SU-DHL-6 (cell line): ENCODE data around the gene SDF2L1.

Experiments
- H2AFZ ChIP-seq: fragments of 200-600 bp; sonication (generic); 2 replicates; pipeline ENCODE4 v1.6.1; 2014; ENCODE audit warnings: low read depth, mild to moderate bottlenecking, moderate library complexity, mixed read lengths, antibody characterized with exemption, low read length; ENCODE audit not compliant: severe bottlenecking
- H3F3A ChIP-seq: fragments of 200-600 bp; shearing (Covaris generic); 2 replicates; pipeline ENCODE4 v1.6.0; 2016; ENCODE audit warnings: antibody characterized with exemption, mild to moderate bottlenecking; ENCODE audit not compliant: insufficient read depth
- H3K27ac ChIP-seq: fragments of 200-600 bp; sonication (generic); 2 replicates; pipeline ENCODE4 v1.5.1; 2016; ENCODE audit warnings: low read depth, mild to moderate bottlenecking, low read length, moderate library complexity, mixed read lengths
- H3K27me3 ChIP-seq: fragments of 200-600 bp; sonication (generic), shearing (Covaris generic); 2 replicates; pipeline ENCODE4 v1.6.0; 2014; ENCODE audit warnings: mild to moderate bottlenecking, low read length
- H3K36me3 ChIP-seq: fragments of 200-600 bp; sonication (generic); 2 replicates; pipeline ENCODE4 v1.6.1; 2014; ENCODE audit warnings: mild to moderate bottlenecking, low read length, mixed read lengths
- H3K4me2 ChIP-seq: fragments of 300-600, 200-600 bp; shearing (Covaris generic), sonication (generic); 2 replicates; pipeline ENCODE4 v1.6.0; 2014; ENCODE audit warnings: low read length, low read depth, mild to moderate bottlenecking; ENCODE audit not compliant: poor library complexity, severe bottlenecking
- H3K4me3 ChIP-seq: fragments of 200-600 bp; sonication (generic); 2 replicates; pipeline ENCODE4 v1.5.1; 2014; ENCODE audit warnings: antibody characterized with exemption, low read length, mild to moderate bottlenecking, mixed read lengths; ENCODE audit not compliant: insufficient read depth, poor library complexity, severe bottlenecking
- H3K79me2 ChIP-seq: fragments of 200-600 bp; sonication (generic); 2 replicates; pipeline ENCODE4 v1.6.1; 2014; ENCODE audit warnings: mild to moderate bottlenecking, low read length, moderate library complexity; ENCODE audit not compliant: insufficient read depth
- H3K9ac ChIP-seq: fragments of 200-600 bp; sonication (generic); 2 replicates; pipeline ENCODE4 v1.7.0; 2014; ENCODE audit warnings: mild to moderate bottlenecking, low read length
- H3K9me2 ChIP-seq: fragments of 200-600 bp; sonication (generic); replicated peaks from 2 replicates; pipeline ENCODE4 v1.6.1; 2014; ENCODE audit warnings: low read length; ENCODE audit not compliant: insufficient read depth
- H3K9me3 ChIP-seq: fragments of 200-600 bp; sonication (generic); 2 replicates; pipeline ENCODE4 v1.6.1; 2014; ENCODE audit warnings: low read length, mixed read lengths; ENCODE audit not compliant: insufficient read depth
- H4K20me1 ChIP-seq: fragments of 200-600 bp; sonication (generic); 2 replicates; pipeline ENCODE4 v1.6.1; 2014; ENCODE audit warnings: low read depth, mild to moderate bottlenecking, antibody characterized with exemption, low read length, moderate library complexity, mixed read lengths
- EZH2phosphoT487 ChIP-seq: fragments of 200-600 bp; sonication (generic), shearing (Covaris generic); conservative IDR thresholded peaks from 2 replicates; pipeline ENCODE4 v1.6.1; 2018; ENCODE audit warnings: mild to moderate bottlenecking, antibody characterized with exemption, low read length, moderate library complexity, mixed read lengths
- TF ChIP-seq, protein P1 (sequence below): fragments of 200-600 bp; sonication (generic); IDR thresholded peaks from one replicate; pipeline ENCODE4 v1.5.1; 2017; ENCODE audit warnings: antibody characterized with exemption, mild to moderate bottlenecking, low read length, moderate library complexity; ENCODE audit not compliant: insufficient read depth, poor library complexity, severe bottlenecking

The SDF2L1 gene

DNA sequence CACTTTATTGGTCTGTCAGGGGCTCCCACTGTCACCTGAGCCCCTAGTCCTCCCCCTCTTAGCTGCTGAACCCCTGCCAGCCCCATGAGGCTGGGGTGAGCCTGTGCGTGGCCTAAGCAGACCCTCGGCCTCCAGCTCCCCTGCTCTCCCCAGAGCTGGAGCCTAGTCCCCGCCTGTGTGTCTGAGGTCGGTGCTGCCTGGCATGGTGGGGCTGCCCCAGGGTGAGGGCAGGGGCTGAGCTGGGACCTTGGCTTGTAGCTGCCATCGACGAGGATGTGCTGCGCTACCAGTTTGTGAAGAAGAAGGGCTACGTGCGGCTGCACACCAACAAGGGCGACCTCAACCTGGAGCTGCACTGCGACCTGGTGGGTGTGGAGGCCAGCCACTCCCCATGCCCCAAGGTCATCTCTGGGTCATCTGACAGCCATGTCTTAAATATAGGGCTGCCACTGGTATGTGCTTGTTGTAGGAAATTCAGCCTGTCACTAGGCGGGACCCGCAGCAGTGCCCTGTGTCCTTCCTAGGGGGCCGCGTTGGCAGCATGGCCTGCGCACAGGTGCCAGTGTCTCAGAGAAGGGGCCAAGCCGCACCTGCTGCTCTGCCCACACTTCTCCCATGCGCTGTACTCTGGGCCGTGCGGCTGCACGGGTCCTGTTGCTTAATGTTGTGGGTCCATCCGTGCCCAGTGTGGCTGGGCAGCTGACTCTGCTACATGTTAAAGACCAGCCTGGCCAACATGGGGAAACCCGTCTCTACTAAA, 44.7 kb downstream of the SDF2L1 start:
- Histone ChIP-seq H3K4me3 (no peak overlapping the region), H3K9ac (no peak overlapping the region), H3K27ac (no peak overlapping the region), H3F3A (no peaks in the 10 kb centered on the region), H3K9me2 (no peaks in the 10 kb centered on the region), H3K4me2 (no peak overlapping the region), H3K9me3 (no peaks in the 10 kb centered on the region), H3K36me3 (no peaks in the 10 kb centered on the region), H3K27me3 (no peaks in the 10 kb centered on the region), H3K79me2 (no peaks in the 10 kb centered on the region), H4K20me1 (no peaks in the 10 kb centered on the region), H2AFZ (no peak overlapping the region)
- TF ChIP-seq, protein P1, sequence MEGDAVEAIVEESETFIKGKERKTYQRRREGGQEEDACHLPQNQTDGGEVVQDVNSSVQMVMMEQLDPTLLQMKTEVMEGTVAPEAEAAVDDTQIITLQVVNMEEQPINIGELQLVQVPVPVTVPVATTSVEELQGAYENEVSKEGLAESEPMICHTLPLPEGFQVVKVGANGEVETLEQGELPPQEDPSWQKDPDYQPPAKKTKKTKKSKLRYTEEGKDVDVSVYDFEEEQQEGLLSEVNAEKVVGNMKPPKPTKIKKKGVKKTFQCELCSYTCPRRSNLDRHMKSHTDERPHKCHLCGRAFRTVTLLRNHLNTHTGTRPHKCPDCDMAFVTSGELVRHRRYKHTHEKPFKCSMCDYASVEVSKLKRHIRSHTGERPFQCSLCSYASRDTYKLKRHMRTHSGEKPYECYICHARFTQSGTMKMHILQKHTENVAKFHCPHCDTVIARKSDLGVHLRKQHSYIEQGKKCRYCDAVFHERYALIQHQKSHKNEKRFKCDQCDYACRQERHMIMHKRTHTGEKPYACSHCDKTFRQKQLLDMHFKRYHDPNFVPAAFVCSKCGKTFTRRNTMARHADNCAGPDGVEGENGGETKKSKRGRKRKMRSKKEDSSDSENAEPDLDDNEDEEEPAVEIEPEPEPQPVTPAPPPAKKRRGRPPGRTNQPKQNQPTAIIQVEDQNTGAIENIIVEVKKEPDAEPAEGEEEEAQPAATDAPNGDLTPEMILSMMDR: no peak
- TF ChIP-seq EZH2phosphoT487: no peak

GRCh38 chr22:21687685-21688259, 45.7 kb downstream of the SDF2L1 start:
- no peaks in the 10 kb centered on the region for H3K27me3 ChIP-seq
- TF ChIP-seq, protein P1: no peak
- no peak for TF ChIP-seq EZH2phosphoT487
- no peaks in the 10 kb centered on the region for H3K9me3 ChIP-seq
- H3F3A ChIP-seq: no peaks in the 10 kb centered on the region
- H3K9me2 ChIP-seq: no peaks in the 10 kb centered on the region
- H3K36me3 ChIP-seq: no peaks in the 10 kb centered on the region
- no peak overlapping the region for H3K4me3 ChIP-seq
- H3K9ac ChIP-seq: no peak overlapping the region
- no peak overlapping the region for H3K27ac ChIP-seq
- H3K79me2 ChIP-seq: no peaks in the 10 kb centered on the region
- no peak overlapping the region for H2AFZ ChIP-seq
- no peak overlapping the region for H3K4me2 ChIP-seq
- no peaks in the 10 kb centered on the region for H4K20me1 ChIP-seq

DNA sequence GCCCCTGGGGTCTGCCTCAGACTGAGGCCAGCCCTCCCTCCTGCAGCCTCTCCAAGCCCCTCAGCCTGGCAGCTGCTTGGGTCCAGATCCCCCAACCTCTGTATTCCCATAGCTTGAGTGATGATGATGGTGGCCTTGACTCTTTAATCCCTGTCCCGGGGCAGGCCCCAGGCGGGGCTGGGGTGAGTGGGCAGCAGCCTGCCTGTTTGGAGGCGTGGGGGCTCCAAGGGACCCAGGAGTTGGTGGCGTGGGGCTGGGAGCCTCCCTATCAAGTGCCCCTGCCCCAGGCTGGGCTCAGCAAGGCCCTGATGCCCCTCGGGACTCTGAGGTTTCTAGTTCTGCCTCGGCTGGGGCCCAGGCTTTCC, 46.2 kb downstream of the SDF2L1 start:
- H3K9ac ChIP-seq: no peak overlapping the region
- H3K9me2 ChIP-seq: no peaks in the 10 kb centered on the region
- H4K20me1 ChIP-seq: no peaks in the 10 kb centered on the region
- no peak overlapping the region for H3K4me3 ChIP-seq
- H3K36me3 ChIP-seq: no peaks in the 10 kb centered on the region
- H3K27ac ChIP-seq: no peak overlapping the region
- H3K79me2 ChIP-seq: no peaks in the 10 kb centered on the region
- no peaks in the 10 kb centered on the region for H3K27me3 ChIP-seq
- no peak overlapping the region for H3K4me2 ChIP-seq
- TF ChIP-seq EZH2phosphoT487: no peak
- TF ChIP-seq, protein P1: no peak
- no peaks in the 10 kb centered on the region for H3K9me3 ChIP-seq
- no peak overlapping the region for H2AFZ ChIP-seq
- H3F3A ChIP-seq: no peaks in the 10 kb centered on the region
